ENCODE results near the gene FOXO6. TPM values are rescaled to one million over a fixed set of nuclear protein-coding genes. Genes with fewer than 3 reads are reported as not detected.

Gene FOXO6
- total RNA-seq: 0.12 TPM in 1 of 2 replicates, not detected in the other

GRCh38 chr1:41360786-41361494, at the start of gene FOXO6:
FOXO6 (plus strand) TSS chr1:41361434.

Other genes starting within 250 kb of the FOXO6 start
- 26.0 and 35.9 TPM in 2 replicates for gene SCMH1, start 119.1 kb upstream of the FOXO6 start, total RNA-seq
- gene EDN2, start 123.2 kb downstream of the FOXO6 start, total RNA-seq: not detected in 2 replicates

All from hair follicle dermal papilla cell (primary cell).